Mucosa of stomach (tissue), 1 donor: ENCODE results near the gene HERC2.

Experiments used
- H3K27me3 ChIP-seq: one replicate; pipeline ENCODE4 v1.7.0; 2013; ENCODE audit warnings: mild to moderate bottlenecking, low read length; ENCODE audit not compliant: control insufficient read depth, insufficient read depth
- H3K36me3 ChIP-seq: one replicate; pipeline ENCODE4 v1.7.0; 2013; ENCODE audit warnings: low read length; ENCODE audit not compliant: control insufficient read depth, insufficient read depth
- H3K4me1 ChIP-seq: one replicate; pipeline ENCODE4 v1.7.0; 2013; ENCODE audit warnings: mild to moderate bottlenecking, low read length; ENCODE audit not compliant: control insufficient read depth, insufficient read depth
- H3K4me3 ChIP-seq: one replicate; pipeline ENCODE4 v1.7.0; 2013; ENCODE audit warnings: low read length
- H3K9ac ChIP-seq: one replicate; pipeline ENCODE4 v1.7.0; 2013; ENCODE audit warnings: mild to moderate bottlenecking, low read length, moderate library complexity
- H3K9me3 ChIP-seq: one replicate; pipeline ENCODE4 v1.7.0; 2013; ENCODE audit warnings: mild to moderate bottlenecking, low read length, moderate library complexity; ENCODE audit not compliant: control insufficient read depth
- donor health status: Pancreatic carcinoma.

HERC2 gene

GRCh38 chr15:28272587-28272986 lies 49.4 kb downstream of the HERC2 start:
- H3K4me1 ChIP-seq = no peaks in the 10 kb centered on the region
- no peaks in the 10 kb centered on the region for H3K36me3 ChIP-seq
- no peak overlapping the region for H3K9ac ChIP-seq

GRCh38 chr15:28271697-28272260 lies 50.2 kb downstream of the HERC2 start:
- Histone ChIP-seq H3K9me3 (no peaks in the 10 kb centered on the region), H3K4me1 (no peaks in the 10 kb centered on the region), H3K27me3 (no peaks in the 10 kb centered on the region), H3K4me3 (no peak overlapping the region), H3K36me3 (no peaks in the 10 kb centered on the region), H3K9ac (no peak overlapping the region)

More at GRCh38 chr15:28272587-28272986, 49.4 kb downstream of the HERC2 start:
- Histone ChIP-seq H3K4me3 (no peak overlapping the region), H3K27me3 (no peaks in the 10 kb centered on the region), H3K9me3 (no peaks in the 10 kb centered on the region)

- Histone ChIP-seq H3K36me3 (no peaks in the 10 kb centered on the region), H3K9ac (no peak overlapping the region), H3K4me3 (no peak overlapping the region), H3K27me3 (no peaks in the 10 kb centered on the region), H3K9me3 (no peaks in the 10 kb centered on the region), H3K4me1 (no peaks in the 10 kb centered on the region)
These were observed 52.9 kb downstream of the HERC2 start for GRCh38 chr15:28269097-28269496.

GRCh38 chr15:28267727-28268126 lies 54.3 kb downstream of the HERC2 start:
- Histone ChIP-seq H3K4me1 (no peaks in the 10 kb centered on the region), H3K36me3 (no peaks in the 10 kb centered on the region), H3K9ac (no peak overlapping the region), H3K9me3 (no peaks in the 10 kb centered on the region), H3K27me3 (no peaks in the 10 kb centered on the region), H3K4me3 (no peak overlapping the region)

GRCh38 chr15:28265334-28266019 lies 56.5 kb downstream of the HERC2 start:
- no peaks in the 10 kb centered on the region for H3K4me1 ChIP-seq
- H3K4me3 ChIP-seq = no peak overlapping the region
- no peaks in the 10 kb centered on the region for H3K27me3 ChIP-seq
- no peaks in the 10 kb centered on the region for H3K36me3 ChIP-seq
- H3K9ac ChIP-seq = no peak overlapping the region
- no peaks in the 10 kb centered on the region for H3K9me3 ChIP-seq

GRCh38 chr15:28264166-28264565 lies 57.8 kb downstream of the HERC2 start:
- Histone ChIP-seq H3K4me1 (no peaks in the 10 kb centered on the region), H3K9me3 (no peaks in the 10 kb centered on the region), H3K27me3 (no peaks in the 10 kb centered on the region), H3K4me3 (no peak overlapping the region), H3K9ac (no peak overlapping the region), H3K36me3 (no peaks in the 10 kb centered on the region)

- Histone ChIP-seq H3K36me3 (no peaks in the 10 kb centered on the region), H3K9me3 (no peaks in the 10 kb centered on the region), H3K4me1 (no peaks in the 10 kb centered on the region), H3K27me3 (no peaks in the 10 kb centered on the region), H3K9ac (no peak overlapping the region), H3K4me3 (no peak overlapping the region)
These were observed 59.5 kb downstream of the HERC2 start for GRCh38 chr15:28262438-28262837.

- H3K4me3 ChIP-seq = no peak overlapping the region
- H3K36me3 ChIP-seq = no peaks in the 10 kb centered on the region
- no peak overlapping the region for H3K9ac ChIP-seq
- H3K4me1 ChIP-seq = no peaks in the 10 kb centered on the region
- no peaks in the 10 kb centered on the region for H3K9me3 ChIP-seq
- no peaks in the 10 kb centered on the region for H3K27me3 ChIP-seq
These were observed 61.3 kb downstream of the HERC2 start for GRCh38 chr15:28260722-28261121.

- no peaks in the 10 kb centered on the region for H3K9me3 ChIP-seq
- H3K27me3 ChIP-seq = no peaks in the 10 kb centered on the region
- no peak overlapping the region for H3K4me3 ChIP-seq
- no peaks in the 10 kb centered on the region for H3K36me3 ChIP-seq
- no peaks in the 10 kb centered on the region for H3K4me1 ChIP-seq
- no peak overlapping the region for H3K9ac ChIP-seq
These were observed 61.7 kb downstream of the HERC2 start for GRCh38 chr15:28260317-28260716.

- H3K36me3 ChIP-seq = no peaks in the 10 kb centered on the region
These were observed 66.0 kb downstream of the HERC2 start for GRCh38 chr15:28255965-28256364.

GRCh38 chr15:28252831-28253230 lies 69.1 kb downstream of the HERC2 start:
- no peaks in the 10 kb centered on the region for H3K27me3 ChIP-seq
- no peaks in the 10 kb centered on the region for H3K9me3 ChIP-seq
- H3K4me1 ChIP-seq = no peaks in the 10 kb centered on the region
- no peak overlapping the region for H3K4me3 ChIP-seq
- H3K9ac ChIP-seq = no peak overlapping the region
- no peaks in the 10 kb centered on the region for H3K36me3 ChIP-seq

More at GRCh38 chr15:28255965-28256364, 66.0 kb downstream of the HERC2 start:
- Histone ChIP-seq H3K27me3 (no peaks in the 10 kb centered on the region), H3K9me3 (no peaks in the 10 kb centered on the region), H3K4me1 (no peaks in the 10 kb centered on the region), H3K9ac (no peak overlapping the region), H3K4me3 (no peak overlapping the region)

- Histone ChIP-seq H3K4me1 (no peaks in the 10 kb centered on the region), H3K4me3 (no peak overlapping the region), H3K27me3 (no peaks in the 10 kb centered on the region), H3K9ac (no peak overlapping the region), H3K36me3 (peaks cover 6% of the 10 kb centered on the region), H3K9me3 (no peaks in the 10 kb centered on the region)
These were observed 75.4 kb downstream of the HERC2 start for GRCh38 chr15:28246605-28247004.
